ENCODE measurements around the gene NCOA3. TPM values are rescaled to one million over a fixed set of nuclear protein-coding genes. Genes with fewer than 3 reads are reported as not detected.

The NCOA3 gene
- total RNA-seq, 1 experiment from 2014 or later: 25.9 TPM

GRCh38 chr20:47675190-47676142, 173.8 kb downstream of the NCOA3 start:
- ChIA-PET POLR2A (no interaction called here), RAD21 (ENCODE audit: low non-redundant PET in 1 of 2, low total read pairs in 2 of 2, uncharacterized antibody in 2 of 2, unreplicated experiment in 2 of 2) (no interaction called here), CTCF (interaction anchor here (0.8 to 5.5 kb wide), 2 partner anchors 620 to 945 kb away, joined by 3 to 43 read pairs; no protein-coding TSS in a partner anchor)
- Histone ChIP-seq H3K9me2 (ENCODE audit: insufficient read depth) (no peaks in the 10 kb centered on the region), H3K4me1 (ENCODE audit: control insufficient read depth in 1 of 2, insufficient read depth in 2 of 2, low read length in 2 of 2) (peaks cover 0 to 8% of the 10 kb centered on the region in 2 experiments; a peak in 1 of 4 replicates), H3K9me3 (ENCODE audit: control insufficient read depth in 1 of 2, insufficient read depth in 1 of 2, low read depth in 1 of 2, low read length in 2 of 2) (no peaks in the 10 kb centered on the region), H4K20me1 (ENCODE audit: insufficient read depth) (no peaks in the 10 kb centered on the region), H3K79me2 (ENCODE audit: insufficient read depth, low read length) (no peaks in the 10 kb centered on the region), H3K4me2 (ENCODE audit: low read length) (no peak overlapping the region), H2AFZ (ENCODE audit: low read depth, low read length, poor library complexity, severe bottlenecking) (no peak overlapping the region), H3K27me3 (ENCODE audit: insufficient read depth, low read length) (no peaks in the 10 kb centered on the region), H3K9ac (ENCODE audit: low read length) (no peak overlapping the region), H3K4me3 (replicated peaks in 1 of 2; ENCODE audit: low read depth in 1 of 2, low read length in 2 of 2) (no peak overlapping the region), H3K27ac (ENCODE audit: low read depth, low read length) (no peak overlapping the region), H3K36me3 (ENCODE audit: control insufficient read depth in 1 of 2, insufficient read depth in 2 of 2, low read length in 2 of 2) (no peaks in the 10 kb centered on the region)
- no peak for DNase-seq (ENCODE audit: low read depth, low spot score)
- TF ChIP-seq CTCF (IDR thresholded peaks at IDR 0.05 in 2 of 3, conservative IDR thresholded peaks at IDR 0.05 in 1 of 3; ENCODE audit: borderline replicate concordance in 1 of 3, insufficient read depth in 1 of 3, low read depth in 2 of 3, low read length in 2 of 3): no peak
- no peak for ATAC-seq
- intact Hi-C loops (cut with micrococcal nuclease): loop anchor here (5.0 kb wide), 2 partner anchors 37 to 112 kb away; partner anchors contain the start of gene SULF2
- BruUV-seq (replicated peaks): no TSS peak

- H3K36me3 ChIP-seq (ENCODE audit: control insufficient read depth in 1 of 2, insufficient read depth in 2 of 2, low read length in 2 of 2): no peaks in the 10 kb centered on the region
- H3K9me2 ChIP-seq (ENCODE audit: insufficient read depth): no peaks in the 10 kb centered on the region
- H2AFZ ChIP-seq (ENCODE audit: low read depth, low read length, poor library complexity, severe bottlenecking): no peak overlapping the region
- H3K4me1 ChIP-seq (ENCODE audit: control insufficient read depth in 1 of 2, insufficient read depth in 2 of 2, low read length in 2 of 2): peaks cover 0 to 8% of the 10 kb centered on the region in 2 experiments; a peak in 1 of 4 replicates
- H3K79me2 ChIP-seq (ENCODE audit: insufficient read depth, low read length): no peaks in the 10 kb centered on the region
- no peak overlapping the region for H3K4me2 ChIP-seq (ENCODE audit: low read length)
- no TSS peak for BruUV-seq (replicated peaks)
- 0 out of 2 replicates have a peak, but pooled peaks have one; percentile 6 for TF ChIP-seq RAD21 (IDR thresholded peaks at IDR 0.05; ENCODE audit: low read depth)
- TF ChIP-seq SP1 (IDR thresholded peaks at IDR 0.05; ENCODE audit: low read depth): no peak
- peak in 1 of 3 experiments; percentile 29; a peak in 1 of 6 replicates for TF ChIP-seq CTCF (IDR thresholded peaks at IDR 0.05 in 2 of 3, conservative IDR thresholded peaks at IDR 0.05 in 1 of 3; ENCODE audit: borderline replicate concordance in 1 of 3, insufficient read depth in 1 of 3, low read depth in 2 of 3, low read length in 2 of 3)
- CTCF ChIA-PET: interaction anchor here (1.3 to 5.5 kb wide), 2 partner anchors 14 to 945 kb away, joined by 3 to 43 read pairs; no protein-coding TSS in a partner anchor
- no peaks in the 10 kb centered on the region for H3K27me3 ChIP-seq (ENCODE audit: insufficient read depth, low read length)
- no peak overlapping the region for H3K9ac ChIP-seq (ENCODE audit: low read length)
- no peaks in the 10 kb centered on the region for H4K20me1 ChIP-seq (ENCODE audit: insufficient read depth)
- POLR2A ChIA-PET: no interaction called here
- intact Hi-C loops (cut with micrococcal nuclease): loop anchor here (5.0 kb wide), 2 partner anchors 36 to 111 kb away; partner anchors contain the start of gene SULF2
- RAD21 ChIA-PET (ENCODE audit: low non-redundant PET in 1 of 2, low total read pairs in 2 of 2, uncharacterized antibody in 2 of 2, unreplicated experiment in 2 of 2): no interaction called here
- H3K9me3 ChIP-seq (ENCODE audit: control insufficient read depth in 1 of 2, insufficient read depth in 1 of 2, low read depth in 1 of 2, low read length in 2 of 2): no peaks in the 10 kb centered on the region
- no peak overlapping the region for H3K27ac ChIP-seq (ENCODE audit: low read depth, low read length)
- ATAC-seq (no peak), DNase-seq (ENCODE audit: low read depth, low spot score) (no peak)
- H3K4me3 ChIP-seq (replicated peaks in 1 of 2; ENCODE audit: low read depth in 1 of 2, low read length in 2 of 2): no peak overlapping the region
Measured at GRCh38 chr20:47676219-47676721, 174.6 kb downstream of the NCOA3 start.

Data from HCT116 (cell line).